BLaER1 (cell line): ENCODE measurements around the gene GET3.
"Not testable (repeated sequence)": the region's sequence is repeated elsewhere in the genome, so short reads cannot be mapped to it uniquely, and the experiment has no call there.

Experiments used
- H3K27ac ChIP-seq: shearing (Covaris generic); formaldehyde crosslinking; 2 replicates; pipeline ENCODE4 v1.8.1; 2022
- H3K27me3 ChIP-seq: shearing (Covaris generic); formaldehyde crosslinking; 2 replicates; pipeline ENCODE4 v1.8.1; 2022
- H3K36me3 ChIP-seq: shearing (Covaris generic); formaldehyde crosslinking; 2 replicates; pipeline ENCODE4 v1.8.1; 2022
- H3K4me1 ChIP-seq: shearing (Covaris generic); formaldehyde crosslinking; 2 replicates; pipeline ENCODE4 v1.8.1; 2022
- H3K4me2 ChIP-seq: shearing (Covaris generic); formaldehyde crosslinking; 2 replicates; pipeline ENCODE4 v1.8.1; 2022
- H3K4me3 ChIP-seq: shearing (Covaris generic); formaldehyde crosslinking; 2 replicates; pipeline ENCODE4 v1.8.1; 2022
- H3K9ac ChIP-seq: shearing (Covaris generic); formaldehyde crosslinking; 2 replicates; pipeline ENCODE4 v1.8.1; 2022
- H3K9me3 ChIP-seq: shearing (Covaris generic); formaldehyde crosslinking; 2 replicates; pipeline ENCODE4 v1.8.1; 2022
- H4K20me1 ChIP-seq: shearing (Covaris generic); formaldehyde crosslinking; 2 replicates; pipeline ENCODE4 v1.8.1; 2022
- Cebpa-rat ChIP-seq: shearing (Covaris generic); IDR thresholded peaks from 2 replicates; pipeline ENCODE4 v1.8.1; 2022

GET3 gene

GRCh38 chr19:12736995-12737834 lies at the start of gene GET3:
Gene GET3, plus strand, starts transcription at chr19:12737497. Its CDS starts 9 bp downstream, at chr19:12737506.
- Histone ChIP-seq H3K9me3 (no peaks in the 10 kb centered on the region), H3K36me3 (peaks cover 43% of the 10 kb centered on the region), H3K4me2 (peak within 1 kb of the TSS; percentile 95), H3K4me1 (peaks cover 45% of the 10 kb centered on the region), H3K4me3 (peak within 1 kb of the TSS; percentile 87), H4K20me1 (peaks cover 20% of the 10 kb centered on the region), H3K27ac (peak within 1 kb of the TSS; percentile 98), H3K27me3 (no peaks in the 10 kb centered on the region), H3K9ac (peak within 1 kb of the TSS; percentile 88)
- no peak for TF ChIP-seq Cebpa-rat

GRCh38 chr19:12689012-12689411 lies 48.3 kb upstream of the GET3 start:
- TF ChIP-seq Cebpa-rat = no peak
- H3K9me3 ChIP-seq = no peaks in the 10 kb centered on the region
- H3K27me3 ChIP-seq = no peaks in the 10 kb centered on the region
- H3K9ac ChIP-seq = peak overlapping the region; percentile 82
- H3K4me1 ChIP-seq = peaks cover 66% of the 10 kb centered on the region
- H4K20me1 ChIP-seq = no peaks in the 10 kb centered on the region
- peaks cover 14% of the 10 kb centered on the region for H3K36me3 ChIP-seq
- peak overlapping the region; percentile 98 for H3K4me2 ChIP-seq
- peak overlapping the region; percentile 88 for H3K27ac ChIP-seq
- peak overlapping the region; percentile 74 for H3K4me3 ChIP-seq

GRCh38 chr19:12689581-12690216 lies 47.6 kb upstream of the GET3 start:
- H3K36me3 ChIP-seq = peaks cover 14% of the 10 kb centered on the region
- no peaks in the 10 kb centered on the region for H4K20me1 ChIP-seq
- no peaks in the 10 kb centered on the region for H3K27me3 ChIP-seq
- H3K9ac ChIP-seq = peak overlapping the region; percentile 82
- H3K4me3 ChIP-seq = peak overlapping the region; percentile 74
- H3K4me2 ChIP-seq = peak overlapping the region; percentile 98
- peaks cover 66% of the 10 kb centered on the region for H3K4me1 ChIP-seq
- H3K9me3 ChIP-seq = no peaks in the 10 kb centered on the region
- no peak for TF ChIP-seq Cebpa-rat
- H3K27ac ChIP-seq = peak overlapping the region; percentile 88

- H3K36me3 ChIP-seq = peaks cover 16% of the 10 kb centered on the region
- TF ChIP-seq Cebpa-rat = no peak
- H3K9ac ChIP-seq = no peak overlapping the region
- H3K4me1 ChIP-seq = peaks cover 65% of the 10 kb centered on the region
- no peak overlapping the region for H3K4me2 ChIP-seq
- H3K27me3 ChIP-seq = no peaks in the 10 kb centered on the region
- H4K20me1 ChIP-seq = 0 out of 2 replicates have a peak, but pooled peaks cover under 1% of the 10 kb centered on the region
- no peak overlapping the region for H3K27ac ChIP-seq
- no peaks in the 10 kb centered on the region for H3K9me3 ChIP-seq
- no peak overlapping the region for H3K4me3 ChIP-seq
Observed at GRCh38 chr19:12692960-12693359, 44.3 kb upstream of the GET3 start.

GRCh38 chr19:12694641-12695040 lies 42.7 kb upstream of the GET3 start:
- no peak overlapping the region for H3K9ac ChIP-seq
- no peaks in the 10 kb centered on the region for H3K27me3 ChIP-seq
- TF ChIP-seq Cebpa-rat = no peak
- peaks cover 14% of the 10 kb centered on the region; the same call in 1 of the 2 replicates for H4K20me1 ChIP-seq
- H3K4me1 ChIP-seq = peaks cover 55% of the 10 kb centered on the region
- no peak overlapping the region for H3K4me3 ChIP-seq
- H3K4me2 ChIP-seq = 0 out of 2 replicates have a peak overlapping the region, but pooled peaks have one; percentile 97
- H3K27ac ChIP-seq = no peak overlapping the region
- no peaks in the 10 kb centered on the region for H3K9me3 ChIP-seq
- H3K36me3 ChIP-seq = peaks cover 33% of the 10 kb centered on the region

- no peak for TF ChIP-seq Cebpa-rat
- Histone ChIP-seq H3K4me1 (peaks cover 51% of the 10 kb centered on the region), H3K9ac (no peak overlapping the region), H4K20me1 (peaks cover 18% of the 10 kb centered on the region), H3K36me3 (peaks cover 38% of the 10 kb centered on the region), H3K4me3 (no peak overlapping the region), H3K4me2 (peak overlapping the region; percentile 97), H3K27me3 (no peaks in the 10 kb centered on the region), H3K27ac (no peak overlapping the region), H3K9me3 (no peaks in the 10 kb centered on the region)
Observed at GRCh38 chr19:12695096-12695495, 42.2 kb upstream of the GET3 start.

- Histone ChIP-seq H3K9ac (no peak overlapping the region; the same call in 1 of the 2 replicates), H3K4me2 (peak overlapping the region; percentile 97), H3K9me3 (no peaks in the 10 kb centered on the region), H3K4me1 (peaks cover 46% of the 10 kb centered on the region), H3K4me3 (peak overlapping the region; percentile 90), H3K36me3 (peaks cover 42% of the 10 kb centered on the region), H3K27ac (no peak overlapping the region), H3K27me3 (no peaks in the 10 kb centered on the region), H4K20me1 (peaks cover 20% of the 10 kb centered on the region)
- TF ChIP-seq Cebpa-rat = no peak
Observed at GRCh38 chr19:12695514-12695913, 41.8 kb upstream of the GET3 start.

- H3K4me3 ChIP-seq = peak overlapping the region; percentile 90
- peaks cover 45% of the 10 kb centered on the region for H3K36me3 ChIP-seq
- H3K9ac ChIP-seq = peak overlapping the region; percentile 80
- H3K4me2 ChIP-seq = peak overlapping the region; percentile 97
- H3K27ac ChIP-seq = peak overlapping the region; percentile 75
- H3K4me1 ChIP-seq = peaks cover 42% of the 10 kb centered on the region
- H3K27me3 ChIP-seq = no peaks in the 10 kb centered on the region
- H3K9me3 ChIP-seq = no peaks in the 10 kb centered on the region
- TF ChIP-seq Cebpa-rat = no peak
- H4K20me1 ChIP-seq = peaks cover 20% of the 10 kb centered on the region
Observed at GRCh38 chr19:12695997-12696365, 41.3 kb upstream of the GET3 start.

GRCh38 chr19:12696366-12697335 lies 40.6 kb upstream of the GET3 start, which contains the start of gene FBXW9:
Gene FBXW9, minus strand, starts transcription at chr19:12696631. Its CDS starts 50 bp downstream, at chr19:12696581.
- H3K27me3 ChIP-seq = no peaks in the 10 kb centered on the region
- TF ChIP-seq Cebpa-rat = no peak
- peaks cover 26% of the 10 kb centered on the region for H4K20me1 ChIP-seq
- peak within 1 kb of the TSS; percentile 97 for H3K4me2 ChIP-seq
- H3K4me1 ChIP-seq = peaks cover 35% of the 10 kb centered on the region
- H3K9me3 ChIP-seq = no peaks in the 10 kb centered on the region
- H3K27ac ChIP-seq = peak within 1 kb of the TSS; percentile 75
- peak within 1 kb of the TSS; percentile 90 for H3K4me3 ChIP-seq
- H3K9ac ChIP-seq = peak within 1 kb of the TSS; percentile 80
- H3K36me3 ChIP-seq = peaks cover 46% of the 10 kb centered on the region

- Histone ChIP-seq H3K4me3 (peak overlapping the region; percentile 90), H3K9ac (peak overlapping the region; percentile 80), H3K4me1 (peaks cover 34% of the 10 kb centered on the region), H3K4me2 (peak overlapping the region; percentile 97), H3K36me3 (peaks cover 54% of the 10 kb centered on the region), H4K20me1 (peaks cover 34% of the 10 kb centered on the region), H3K27ac (peak overlapping the region; percentile 75)
- H3K9me3 ChIP-seq, H3K27me3 ChIP-seq: not testable (repeated sequence)
Observed at GRCh38 chr19:12697425-12697824, 39.9 kb upstream of the GET3 start.
